ENCODE data around the gene SLCO2A1.

SLCO2A1 gene

DNA sequence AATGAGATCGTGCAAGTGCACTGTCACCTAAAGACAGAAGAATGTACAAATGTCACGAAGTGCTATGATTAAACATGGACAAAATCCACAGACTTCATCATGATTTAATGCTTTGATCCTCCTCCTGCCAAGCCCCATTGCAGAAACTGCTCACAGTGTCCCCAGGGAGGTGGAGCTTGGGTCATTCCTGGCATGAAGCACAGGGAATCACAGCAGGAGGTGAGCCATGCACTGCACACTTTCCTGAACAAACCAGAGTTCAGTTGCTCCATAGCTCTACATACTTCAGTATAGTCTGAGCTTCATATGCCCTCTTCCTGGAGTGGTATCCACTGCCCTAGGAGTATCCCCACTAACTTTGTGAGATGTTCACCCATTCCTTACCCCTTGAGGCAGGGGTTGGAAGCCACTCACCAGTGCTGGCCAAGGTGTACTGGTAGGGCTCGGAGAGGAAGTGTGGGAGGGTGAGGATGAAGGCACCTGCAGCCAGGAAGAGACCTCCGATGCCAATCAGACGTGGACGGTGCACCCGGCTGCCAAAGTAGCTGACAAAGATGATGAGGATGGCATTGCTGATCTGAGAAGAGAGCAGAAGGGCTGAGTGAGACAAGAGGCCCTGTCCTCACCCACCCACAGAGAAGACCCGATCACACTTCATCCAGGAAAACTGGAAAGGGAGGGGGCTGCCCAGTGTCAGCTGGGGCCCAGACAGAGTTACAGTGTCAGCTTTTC lies 56.3 kb downstream of the SLCO2A1 start:
- no peak for DNase-seq

DNA sequence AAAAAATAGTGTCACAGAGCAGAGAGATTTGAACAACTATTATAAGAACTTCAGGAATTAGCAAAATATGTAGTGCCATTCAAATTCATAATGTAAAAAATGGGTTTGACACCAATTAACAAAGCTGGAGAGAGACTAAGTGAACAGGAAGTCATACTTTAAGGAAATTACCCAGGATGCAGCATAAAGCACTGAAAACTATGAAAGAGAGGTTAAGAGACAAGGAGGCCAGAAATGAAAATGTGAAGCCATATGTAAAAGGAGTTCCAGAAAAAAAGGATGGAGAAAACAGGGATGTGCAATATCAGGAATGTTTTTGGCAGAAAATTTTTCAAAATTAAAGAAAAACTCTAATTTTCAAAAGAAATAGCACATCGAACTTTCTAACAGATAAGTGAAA lies 57.6 kb downstream of the SLCO2A1 start:
- no peak for DNase-seq

GRCh38 chr3:133970916-133971315 lies 58.8 kb downstream of the SLCO2A1 start:
- DNase-seq, result no peak

DNA sequence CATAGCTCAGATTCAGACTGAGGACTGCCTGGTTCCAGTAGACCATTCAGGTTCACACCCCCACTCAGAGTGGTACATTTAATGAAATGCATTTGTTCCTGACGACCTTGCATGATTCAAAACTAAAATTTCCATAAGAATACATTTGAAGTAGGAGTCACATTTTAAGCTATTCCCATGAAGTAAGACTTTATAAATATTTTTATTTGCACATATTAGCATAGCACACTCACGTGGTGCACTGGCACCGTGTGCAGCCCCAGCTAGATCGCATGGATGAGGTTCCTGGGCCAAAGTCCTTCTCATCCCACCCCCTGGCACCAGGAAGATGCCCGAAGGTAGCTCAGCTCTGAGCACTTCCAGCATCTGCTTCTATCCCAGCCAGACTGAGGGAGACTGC lies 59.4 kb downstream of the SLCO2A1 start:
- DNase-seq, result no peak

DNA sequence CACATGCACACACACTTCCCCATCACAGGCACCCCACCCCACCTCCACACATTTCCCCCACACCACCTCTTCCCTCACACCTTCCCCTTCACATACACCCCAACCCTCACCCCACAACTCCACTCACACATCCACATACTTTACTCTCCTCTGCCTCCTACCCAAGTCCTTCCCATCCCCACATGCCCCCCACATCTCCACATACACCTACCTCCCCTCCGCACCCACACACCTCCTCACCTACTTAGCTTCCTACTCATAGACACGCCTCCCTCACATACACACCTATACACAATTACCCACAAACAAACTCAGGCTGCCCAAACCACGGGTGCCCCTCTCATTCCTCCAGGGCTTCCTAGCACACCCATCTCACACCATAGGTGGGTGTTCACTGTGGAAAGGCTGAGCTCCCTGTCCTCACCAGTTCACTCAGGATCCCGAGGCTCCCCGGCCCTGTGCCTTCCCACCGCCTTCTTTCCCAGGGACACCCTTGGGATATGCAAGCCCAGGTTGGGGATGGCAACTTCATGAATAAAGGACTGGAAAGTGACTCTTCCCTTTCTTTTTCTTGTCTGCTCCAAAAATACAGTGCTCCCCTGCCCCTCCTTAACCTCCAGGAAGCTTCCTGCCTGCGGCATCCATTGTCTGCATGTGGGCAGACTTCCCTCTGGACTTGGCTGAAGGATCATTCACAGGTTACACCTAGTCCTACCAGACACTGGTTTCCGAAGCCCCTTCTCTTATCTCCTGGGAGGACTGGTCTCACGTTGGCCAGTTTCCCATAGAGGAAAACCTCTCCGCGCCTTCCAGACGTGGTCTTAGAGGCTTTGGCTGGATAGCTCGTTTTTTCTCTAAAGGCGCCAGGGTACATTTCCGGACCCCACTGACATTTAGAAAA lies 61.5 kb downstream of the SLCO2A1 start:
- DNase-seq, result no peak

DNA sequence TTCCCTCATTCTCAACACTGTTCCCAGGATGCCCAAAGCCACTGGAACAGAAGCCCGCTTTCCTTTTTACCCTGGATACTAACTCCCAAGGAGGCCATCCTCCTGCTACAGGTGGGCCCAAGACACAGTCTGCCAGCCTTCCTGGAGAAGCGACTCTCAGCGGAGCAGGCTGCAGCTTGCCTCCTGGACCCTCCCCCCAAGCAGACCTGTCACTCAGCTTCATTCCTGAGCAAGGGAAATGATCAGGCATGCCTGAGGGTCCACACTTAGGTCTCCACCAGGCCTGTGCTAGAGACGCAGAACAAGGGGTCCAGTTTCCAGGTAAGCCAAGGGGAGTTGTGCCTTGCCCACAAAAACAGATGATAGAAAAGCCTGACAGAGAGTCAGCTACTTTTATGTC lies 62.8 kb downstream of the SLCO2A1 start:
- no peak for DNase-seq

GRCh38 chr3:133965906-133966305 lies 63.8 kb downstream of the SLCO2A1 start:
- DNase-seq, result no peak

DNA sequence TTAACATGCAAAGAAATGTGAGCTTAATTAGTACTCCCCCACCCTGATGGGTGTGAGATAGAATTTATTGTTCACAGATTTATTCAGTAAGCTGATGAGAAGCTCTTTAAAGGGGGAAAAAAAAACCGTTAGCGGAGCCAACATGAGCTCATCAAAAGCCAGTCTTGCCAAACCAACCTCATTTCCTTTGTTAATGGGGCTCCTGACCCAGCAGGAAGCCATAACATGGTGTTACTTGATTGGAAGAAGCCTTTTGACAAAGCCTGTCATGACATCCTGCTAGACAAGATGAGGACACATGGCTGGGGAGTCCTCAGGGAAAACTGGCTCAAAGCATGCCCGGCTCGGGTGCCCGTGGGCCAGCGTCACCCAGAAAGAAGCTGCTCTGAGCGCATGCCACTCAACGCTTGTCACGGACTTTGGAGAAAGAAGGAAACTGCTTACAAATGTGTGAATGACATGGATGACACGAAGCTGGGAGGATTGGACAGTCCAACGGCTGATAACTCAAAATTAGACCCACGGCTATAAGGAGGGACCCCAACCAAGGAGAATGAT lies 64.6 kb downstream of the SLCO2A1 start:
- no peak for DNase-seq

DNA sequence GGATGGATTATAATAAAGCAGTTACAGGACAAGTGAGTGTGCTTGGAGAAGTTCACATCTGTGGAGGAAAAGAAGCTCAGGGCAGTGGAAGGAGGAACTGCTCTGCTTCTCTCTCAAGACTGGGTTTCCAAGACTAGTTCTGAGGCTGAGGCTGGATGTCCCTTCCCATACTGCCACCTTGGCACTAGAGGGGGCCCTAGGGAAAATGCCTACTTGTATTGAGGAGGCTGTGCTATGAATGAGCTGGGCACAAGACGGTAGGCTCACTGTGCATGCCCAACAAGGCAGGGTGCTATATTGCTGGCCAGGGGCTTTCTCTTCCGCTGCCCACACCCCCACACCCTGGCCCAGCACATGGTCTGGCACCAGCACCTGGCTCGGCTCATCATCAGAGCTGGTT lies 65.2 kb downstream of the SLCO2A1 start:
- no peak for DNase-seq

DNA sequence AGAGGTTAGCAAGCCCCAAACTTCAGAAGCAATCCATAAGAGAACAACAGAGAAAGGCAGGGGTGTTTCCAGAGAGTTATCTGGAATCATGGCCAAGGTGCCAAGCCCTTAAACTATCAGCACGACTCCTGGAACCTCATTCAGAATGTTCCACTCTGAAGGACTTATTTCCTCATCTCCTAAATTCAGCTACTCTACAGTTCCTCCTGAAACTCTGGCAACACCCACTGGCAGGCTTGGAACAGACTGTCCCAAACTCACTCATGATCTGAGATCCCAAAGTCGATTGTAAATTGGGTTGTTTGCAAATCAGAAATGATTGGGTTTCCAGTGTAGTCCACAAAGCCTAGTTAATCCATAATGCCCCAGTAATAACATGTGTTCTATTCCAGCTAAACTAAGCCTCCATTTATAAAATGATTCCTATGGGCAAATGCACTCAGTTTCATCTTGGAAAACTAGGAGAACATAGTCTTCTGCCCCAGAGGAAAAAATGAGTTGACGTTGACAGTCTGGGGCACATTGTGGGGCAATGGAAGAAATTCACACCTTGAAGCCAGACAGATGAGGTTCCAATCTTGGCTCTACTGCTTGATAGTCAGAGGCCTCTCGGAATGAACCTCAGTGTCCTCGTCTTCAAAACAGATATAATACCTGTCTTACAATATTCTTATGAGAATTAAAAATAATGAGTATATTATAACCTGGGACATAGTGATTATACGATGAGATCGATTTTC lies 65.9 kb downstream of the SLCO2A1 start:
- no peak for DNase-seq

GRCh38 chr3:133962849-133963248 lies 66.9 kb downstream of the SLCO2A1 start:
- DNase-seq, result no peak

- no peak for DNase-seq
Measured at GRCh38 chr3:133958071-133958805, 71.5 kb downstream of the SLCO2A1 start.

DNA sequence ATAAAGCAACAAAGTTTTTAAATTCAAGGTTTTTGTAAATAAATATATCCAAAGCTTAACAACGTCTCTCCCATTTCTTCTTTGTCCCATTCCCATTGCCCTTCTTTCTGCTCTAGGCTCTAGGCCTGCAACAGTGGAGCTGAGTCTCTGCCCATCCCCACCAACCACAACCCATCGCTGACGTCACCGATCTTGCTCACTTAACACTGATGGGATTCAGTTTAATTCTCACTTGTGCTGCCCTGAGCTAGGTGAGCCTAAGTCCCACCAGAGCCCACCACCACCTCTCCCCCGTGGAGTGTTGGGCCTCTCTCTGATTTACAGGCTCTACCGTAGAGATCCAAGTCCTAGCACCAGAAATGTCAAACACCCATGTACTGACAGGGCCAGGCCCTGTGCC lies 72.7 kb downstream of the SLCO2A1 start:
- DNase-seq, result no peak

DNA sequence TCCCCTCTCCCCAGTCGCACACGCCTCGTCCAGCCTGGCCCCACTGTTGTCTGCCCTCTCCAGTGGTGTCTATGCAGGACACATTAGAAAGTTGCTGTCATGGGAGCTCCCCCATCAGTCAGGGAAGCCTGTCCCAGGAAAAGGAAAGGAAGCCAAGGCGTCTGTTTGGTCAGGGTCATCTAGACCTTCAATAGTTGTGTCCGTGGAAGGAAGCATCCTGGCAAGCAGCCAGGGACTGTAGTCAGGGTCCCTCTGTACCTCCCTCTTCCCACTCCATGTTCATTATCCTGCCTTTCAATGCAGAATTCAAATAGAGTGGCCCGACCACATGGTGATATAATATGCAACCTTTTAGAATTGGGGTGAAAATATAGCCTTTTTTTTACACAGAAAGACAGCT lies 73.4 kb downstream of the SLCO2A1 start:
- DNase-seq, result no peak

- DNase-seq, result no peak
Measured at GRCh38 chr3:133955892-133956291, 73.8 kb downstream of the SLCO2A1 start.

GRCh38 chr3:133954717-133955360 lies 74.9 kb downstream of the SLCO2A1 start:
- no peak for DNase-seq

DNA sequence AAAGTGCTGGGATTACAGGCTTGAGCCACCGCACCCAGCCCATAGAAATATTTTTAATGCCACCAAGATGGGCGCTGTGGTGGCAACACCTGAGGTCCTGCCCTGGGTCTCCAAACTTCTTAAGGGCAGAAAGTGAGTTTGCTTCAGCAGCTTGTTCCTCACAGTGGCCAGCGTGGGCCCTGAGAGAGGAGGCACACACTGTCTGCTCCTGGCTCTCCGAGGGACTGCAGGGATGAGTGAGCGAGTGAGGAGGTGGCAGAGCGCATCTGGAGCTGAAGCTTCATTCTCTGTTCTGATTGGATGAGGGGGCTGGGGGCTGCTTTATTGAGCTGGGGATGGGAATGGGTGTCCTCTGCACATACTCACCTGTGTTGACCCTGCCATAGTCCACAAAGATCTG lies 76.4 kb downstream of the SLCO2A1 start:
- no peak for DNase-seq

GRCh38 chr3:133949438-133949837 lies 80.3 kb downstream of the SLCO2A1 start:
- DNase-seq, result no peak

DNA sequence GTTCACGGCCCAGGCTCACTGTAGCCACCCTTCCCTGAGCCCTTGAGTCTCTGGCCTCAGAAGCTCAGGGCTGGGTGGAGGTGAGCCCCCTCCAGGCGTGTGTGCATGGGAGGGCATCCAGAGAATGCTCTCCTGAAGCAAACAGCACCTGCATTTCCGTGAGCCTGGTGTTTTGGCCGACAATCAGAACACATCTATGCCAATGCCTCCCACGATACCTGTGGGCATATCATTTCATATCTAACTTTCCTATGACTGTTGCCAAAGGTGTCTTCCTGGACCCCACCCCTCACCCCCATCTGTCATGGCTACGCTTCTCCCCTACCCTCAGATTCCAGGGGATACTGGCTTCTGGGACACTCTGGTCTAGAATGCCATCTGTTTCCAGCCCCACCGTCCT lies 80.7 kb downstream of the SLCO2A1 start:
- no peak for DNase-seq

DNA sequence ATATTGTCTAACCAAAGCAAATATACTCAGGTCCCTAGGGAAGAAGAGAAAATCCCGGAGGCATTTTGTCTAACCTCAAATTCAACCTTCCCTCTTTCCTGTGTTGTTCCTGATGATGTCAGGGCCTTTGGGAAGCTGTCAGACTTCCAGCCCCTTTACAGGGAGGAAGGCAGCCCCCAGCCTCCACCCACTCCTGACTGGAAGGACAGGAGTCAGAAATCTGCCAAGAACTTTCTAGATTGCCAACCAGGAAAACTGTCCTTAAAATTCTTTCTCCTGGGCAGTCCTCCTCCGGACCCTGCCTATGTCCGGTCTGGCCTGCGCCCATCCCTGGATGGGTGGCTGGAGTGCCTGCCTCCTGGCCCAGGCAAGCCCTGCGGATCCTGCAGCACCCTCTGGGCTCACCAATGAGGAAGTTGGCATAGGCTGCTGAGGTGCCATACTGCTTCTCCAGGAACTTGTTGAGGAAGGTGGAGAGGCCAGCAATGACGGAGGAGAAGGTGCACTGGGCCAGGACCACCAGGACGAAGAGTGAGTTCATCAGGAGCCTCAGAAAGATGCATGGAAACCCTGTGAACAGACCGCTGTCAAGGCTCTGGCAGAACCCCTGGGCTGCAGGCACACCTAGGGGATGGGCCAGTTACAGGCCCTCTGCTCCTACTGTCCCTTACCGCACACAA lies 81.5 kb downstream of the SLCO2A1 start:
- no peak for DNase-seq

GRCh38 chr3:133945381-133946095 lies 84.2 kb downstream of the SLCO2A1 start:
- DNase-seq, result no peak

All from CD4-positive, alpha-beta T cell treated with Interleukin-6 for 4 hours (primary cell).